Right lobe of liver (tissue), 4 donors: Measurements from ENCODE around the gene PAFAH1B2.
"Not testable (repeated sequence)": the region's sequence is repeated elsewhere in the genome, so short reads cannot be mapped to it uniquely, and the experiment has no call there.

Source experiments
- CTCF ChIP-seq, 4 donors: fragments of 200-600 bp in 3 of 4; fragments of 450-650 bp in 1 of 4; IDR thresholded peaks; one replicate each; pipeline versions ENCODE4 v1.5.1 to v1.8.0; 2016 to 2022; ENCODE audit warnings: antibody characterized with exemption in 4 of 4, mild to moderate bottlenecking in 2 of 4
- POLR2A ChIP-seq: fragments of 450-650 bp; IDR thresholded peaks from one replicate; pipeline ENCODE4 v1.6.1; 2017; ENCODE audit warnings: antibody characterized with exemption, mild to moderate bottlenecking
- donor health status: DM: no; HTN: no; CAD: no.
- donor health status: DM: no; HTN: no; CAD: no.
- donor health status: DM: no; HTN: yes; CAD: no.

DNA sequence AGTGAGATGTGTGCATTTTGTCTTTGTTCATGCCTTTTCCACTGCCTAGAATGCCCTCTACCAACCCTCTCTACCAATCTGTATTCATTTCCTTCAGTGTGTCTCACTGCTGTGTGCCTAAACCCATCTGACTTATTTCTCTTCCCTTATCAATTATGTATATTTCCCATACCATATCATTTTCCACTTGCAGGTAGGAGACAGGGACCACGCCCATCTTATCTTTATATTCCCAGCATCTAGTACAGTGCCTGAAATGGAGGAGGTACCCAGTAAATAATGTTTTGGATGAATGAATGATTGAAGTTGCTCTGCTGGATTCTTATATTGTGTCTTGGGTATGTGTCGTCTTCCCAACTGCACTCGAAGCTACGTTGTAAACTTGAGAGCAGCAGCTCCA, 9.1 kb upstream of the PAFAH1B2 start:
- TF ChIP-seq CTCF (IDR thresholded peaks at IDR 0.05); POLR2A: not testable (repeated sequence)
